ENCODE data around the gene LTBP2.
"Not testable (repeated sequence)": the region's sequence is repeated elsewhere in the genome, so short reads cannot be mapped to it uniquely, and the experiment has no call there.

Gene LTBP2

GRCh38 chr14:74547331-74547927 is 64.6 kb downstream of the LTBP2 start:
- DNase-seq, result no peak

- DNase-seq, result no peak
Observed at GRCh38 chr14:74546416-74546815, 65.6 kb downstream of the LTBP2 start.

- DNase-seq, result no peak
Observed at GRCh38 chr14:74545386-74545785, 66.7 kb downstream of the LTBP2 start.

GRCh38 chr14:74543771-74544438 is 68.1 kb downstream of the LTBP2 start:
- no peak for DNase-seq

- no peak for DNase-seq
Observed at GRCh38 chr14:74542056-74542685, 69.9 kb downstream of the LTBP2 start.

GRCh38 chr14:74541225-74541624 is 70.8 kb downstream of the LTBP2 start:
- DNase-seq, result no peak

GRCh38 chr14:74539503-74539902 is 72.5 kb downstream of the LTBP2 start:
- DNase-seq, result no peak

GRCh38 chr14:74538411-74539391 is 73.3 kb downstream of the LTBP2 start:
- no peak for DNase-seq

- DNase-seq, result not testable (repeated sequence)
Observed at GRCh38 chr14:74536336-74536735, 75.7 kb downstream of the LTBP2 start.

GRCh38 chr14:74535756-74536325 is 76.2 kb downstream of the LTBP2 start:
- no peak for DNase-seq

- DNase-seq, result no peak
Observed at GRCh38 chr14:74533576-74533975, 78.5 kb downstream of the LTBP2 start.

GRCh38 chr14:74532246-74532645 is 79.8 kb downstream of the LTBP2 start:
- DNase-seq, result no peak

GRCh38 chr14:74531467-74531866 is 80.6 kb downstream of the LTBP2 start:
- DNase-seq, result no peak

- no peak for DNase-seq
Observed at GRCh38 chr14:74531006-74531405, 81.0 kb downstream of the LTBP2 start.

GRCh38 chr14:74528886-74529285 is 83.2 kb downstream of the LTBP2 start:
- no peak for DNase-seq

- DNase-seq, result no peak
Observed at GRCh38 chr14:74528406-74528805, 83.6 kb downstream of the LTBP2 start.

- no peak for DNase-seq
Observed at GRCh38 chr14:74527736-74528280, 84.2 kb downstream of the LTBP2 start.

- DNase-seq, result no peak
Observed at GRCh38 chr14:74526854-74527585, 85.0 kb downstream of the LTBP2 start.

GRCh38 chr14:74525361-74525851 is 86.6 kb downstream of the LTBP2 start:
- DNase-seq, result no peak

- no peak for DNase-seq
Observed at GRCh38 chr14:74524812-74525135, 87.3 kb downstream of the LTBP2 start.

GRCh38 chr14:74524076-74524811 is 87.8 kb downstream of the LTBP2 start:
- no peak for DNase-seq
